Right renal cortex interstitium (tissue), 3 donors: ENCODE results near the gene PLK2. TPM values are rescaled to one million over a fixed set of nuclear protein-coding genes. Genes with fewer than 3 reads are reported as not detected.

Experiments
- DNase-seq, 3 donors: peaks; one replicate each; pipeline ENCODE4 v3.0.0-alpha.2; 2013; ENCODE audit warnings: low read depth in 3 of 3, low spot score in 2 of 3
- polyA plus RNA-seq, 3 donors: library from polyadenylated mRNA; unstranded; fragments of 120-200 nt; gene quantifications; one replicate each; pipeline ENCODE4 v1.2.1, GENCODE V29; 2013; ENCODE audit not compliant: insufficient read length in 3 of 3

The PLK2 gene
- polyA plus RNA-seq, 3 donors: 198 to 220 (median 215) TPM

GRCh38 chr5:58481066-58481676, 21.3 kb upstream of the PLK2 start:
- no peak for DNase-seq

- no peak for DNase-seq
Measured at GRCh38 chr5:58477760-58478376, 18.0 kb upstream of the PLK2 start.

- DNase-seq: no peak
Measured at GRCh38 chr5:58475404-58475803, 15.5 kb upstream of the PLK2 start.

- DNase-seq: no peak
Measured at GRCh38 chr5:58469896-58470295, 10.0 kb upstream of the PLK2 start.

- DNase-seq: no peak
Measured at GRCh38 chr5:58466939-58467338, 7.1 kb upstream of the PLK2 start.

- DNase-seq: peak; percentile 27 to 51 (median 33)
Measured at GRCh38 chr5:58462623-58463230, 2.8 kb upstream of the PLK2 start.

- DNase-seq: no peak
Measured at GRCh38 chr5:58462154-58462553, 2.3 kb upstream of the PLK2 start.

GRCh38 chr5:58460732-58461286, 923 bp upstream of the PLK2 start:
- DNase-seq: peak; percentile 83 to 89 (median 86)

GRCh38 chr5:58459146-58460001, 512 bp downstream of the PLK2 start:
- DNase-seq: peak; percentile 19 to 47 (median 27)

GRCh38 chr5:58458743-58459145, 1.1 kb downstream of the PLK2 start:
- DNase-seq: peak in 2 of 3 donors; percentile 13 to 30

- no peak for DNase-seq
Measured at GRCh38 chr5:58458141-58458742, 1.6 kb downstream of the PLK2 start.

GRCh38 chr5:58457050-58457449, 2.8 kb downstream of the PLK2 start:
- no peak for DNase-seq

GRCh38 chr5:58456486-58456885, 3.4 kb downstream of the PLK2 start:
- no peak for DNase-seq

- no peak for DNase-seq
Measured at GRCh38 chr5:58456026-58456425, 3.9 kb downstream of the PLK2 start.

GRCh38 chr5:58455480-58455879, 4.4 kb downstream of the PLK2 start:
- no peak for DNase-seq

- no peak for DNase-seq
Measured at GRCh38 chr5:58455066-58455465, 4.8 kb downstream of the PLK2 start.

GRCh38 chr5:58454025-58454424, 5.9 kb downstream of the PLK2 start:
- DNase-seq: no peak

- DNase-seq: no peak
Measured at GRCh38 chr5:58453306-58453705, 6.6 kb downstream of the PLK2 start.

- no peak for DNase-seq
Measured at GRCh38 chr5:58452566-58453258, 7.2 kb downstream of the PLK2 start.
